HepG2 (cell line): ENCODE results near the gene DYNC2I2. TPM values are rescaled to one million over a fixed set of nuclear protein-coding genes. Genes with fewer than 3 reads are reported as not detected.

Source experiments
- HNF1B ChIP-seq: sonication (generic); formaldehyde crosslinking; IDR thresholded peaks from 2 replicates; pipeline ENCODE4 v1.5.1; 2020; ENCODE audit warnings: mild to moderate bottlenecking, moderate library complexity, missing genetic modification reagents
- KDM6A ChIP-seq: IDR thresholded peaks from 2 replicates; pipeline ENCODE4 v1.6.1; 2016; ENCODE audit warnings: low read depth
- SOX13 ChIP-seq, 3 experiments: fragments of 450-650 bp in 1 of 3; sonication (generic) in 1 of 3; formaldehyde crosslinking in 1 of 3; IDR thresholded peaks in 2 of 3; conservative IDR thresholded peaks in 1 of 3; 2 replicates each; pipeline versions ENCODE4 v1.5.0 to v1.6.1; 2016 to 2020; ENCODE audit warnings: antibody characterized with exemption in 1 of 3, mild to moderate bottlenecking in 1 of 3, missing compliant biosample characterization in 1 of 3, missing genetic modification reagents in 1 of 3, moderate library complexity in 1 of 3
- TARDBP ChIP-seq: sonication (generic); formaldehyde crosslinking; IDR thresholded peaks from 2 replicates; pipeline ENCODE4 v1.8.0; 2022; ENCODE audit warnings: mild to moderate bottlenecking, missing genetic modification reagents
- ZNF430 ChIP-seq: sonication (generic); formaldehyde crosslinking; IDR thresholded peaks from 2 replicates; pipeline ENCODE4 v1.9.0; 2021; ENCODE audit warnings: mild to moderate bottlenecking, missing genetic modification reagents
- polyA plus RNA-seq, 8 experiments: library from polyadenylated mRNA; depleted of rRNA in 3 of 8; stranded (reverse) in 7 of 8; unstranded in 1 of 8; fragments of >200 nt; fragmentation: Illumina TruSeq in 4 of 8; extraction: Trizol in 4 of 8; gene quantifications; 2 replicates each; pipeline versions ENCODE4 v1.2.1 to v1.2.3, GENCODE V29; 2011 to 2016; ENCODE audit warnings: low read depth in 4 of 8, missing spikeins in 1 of 8, mixed read lengths in 1 of 8; ENCODE audit not compliant: insufficient read depth in 1 of 8
- total RNA-seq, 5 experiments: library from RNA; depleted of rRNA; stranded (reverse); fragments of >200 nt; fragmentation: Illumina TruSeq; extraction: Trizol; gene quantifications; 2 replicates each; pipeline ENCODE4 v1.2.3, GENCODE V29; 2016; ENCODE audit warnings: low read depth in 1 of 5
- TF ChIP-seq, protein P1 (sequence below): sonication (generic); formaldehyde crosslinking; IDR thresholded peaks from 2 replicates; pipeline ENCODE4 v1.5.1; 2020; ENCODE audit warnings: mild to moderate bottlenecking, missing genetic modification reagents, borderline replicate concordance

DYNC2I2 gene
- total and polyA plus RNA-seq, 2 of the 13 experiments (the other 11 are each of a cell fraction or from before 2014, with no cell fraction given), result 13.7 to 40.2 TPM

DNA sequence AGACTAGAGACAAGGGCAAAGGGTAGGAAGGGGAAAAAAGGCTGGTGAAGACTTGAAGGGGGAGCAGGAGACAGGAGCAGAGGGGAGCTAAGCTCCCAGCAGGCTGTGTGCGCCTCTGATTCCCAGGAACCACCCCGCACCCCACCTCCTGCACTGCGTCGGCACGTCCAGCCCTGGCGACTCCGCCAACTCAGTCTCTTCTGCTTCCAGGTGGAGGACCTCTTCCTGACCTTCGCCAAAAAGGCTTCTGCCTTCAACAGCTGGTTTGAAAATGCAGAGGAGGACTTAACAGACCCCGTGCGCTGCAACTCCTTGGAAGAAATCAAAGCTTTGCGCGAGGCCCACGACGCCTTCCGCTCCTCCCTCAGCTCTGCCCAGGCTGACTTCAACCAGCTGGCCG, 30.5 kb downstream of the DYNC2I2 start (continued):
- no peak for TF ChIP-seq HNF1B (CRISPR knock-in tag)
- TF ChIP-seq SOX13 (IDR thresholded peaks at IDR 0.05), result no peak
- no peak for TF ChIP-seq SOX13 (CRISPR knock-in tag; conservative IDR thresholded peaks at IDR 0.05 in 1 of 2, IDR thresholded peaks at IDR 0.05 in 1 of 2)
- TF ChIP-seq, protein P1, sequence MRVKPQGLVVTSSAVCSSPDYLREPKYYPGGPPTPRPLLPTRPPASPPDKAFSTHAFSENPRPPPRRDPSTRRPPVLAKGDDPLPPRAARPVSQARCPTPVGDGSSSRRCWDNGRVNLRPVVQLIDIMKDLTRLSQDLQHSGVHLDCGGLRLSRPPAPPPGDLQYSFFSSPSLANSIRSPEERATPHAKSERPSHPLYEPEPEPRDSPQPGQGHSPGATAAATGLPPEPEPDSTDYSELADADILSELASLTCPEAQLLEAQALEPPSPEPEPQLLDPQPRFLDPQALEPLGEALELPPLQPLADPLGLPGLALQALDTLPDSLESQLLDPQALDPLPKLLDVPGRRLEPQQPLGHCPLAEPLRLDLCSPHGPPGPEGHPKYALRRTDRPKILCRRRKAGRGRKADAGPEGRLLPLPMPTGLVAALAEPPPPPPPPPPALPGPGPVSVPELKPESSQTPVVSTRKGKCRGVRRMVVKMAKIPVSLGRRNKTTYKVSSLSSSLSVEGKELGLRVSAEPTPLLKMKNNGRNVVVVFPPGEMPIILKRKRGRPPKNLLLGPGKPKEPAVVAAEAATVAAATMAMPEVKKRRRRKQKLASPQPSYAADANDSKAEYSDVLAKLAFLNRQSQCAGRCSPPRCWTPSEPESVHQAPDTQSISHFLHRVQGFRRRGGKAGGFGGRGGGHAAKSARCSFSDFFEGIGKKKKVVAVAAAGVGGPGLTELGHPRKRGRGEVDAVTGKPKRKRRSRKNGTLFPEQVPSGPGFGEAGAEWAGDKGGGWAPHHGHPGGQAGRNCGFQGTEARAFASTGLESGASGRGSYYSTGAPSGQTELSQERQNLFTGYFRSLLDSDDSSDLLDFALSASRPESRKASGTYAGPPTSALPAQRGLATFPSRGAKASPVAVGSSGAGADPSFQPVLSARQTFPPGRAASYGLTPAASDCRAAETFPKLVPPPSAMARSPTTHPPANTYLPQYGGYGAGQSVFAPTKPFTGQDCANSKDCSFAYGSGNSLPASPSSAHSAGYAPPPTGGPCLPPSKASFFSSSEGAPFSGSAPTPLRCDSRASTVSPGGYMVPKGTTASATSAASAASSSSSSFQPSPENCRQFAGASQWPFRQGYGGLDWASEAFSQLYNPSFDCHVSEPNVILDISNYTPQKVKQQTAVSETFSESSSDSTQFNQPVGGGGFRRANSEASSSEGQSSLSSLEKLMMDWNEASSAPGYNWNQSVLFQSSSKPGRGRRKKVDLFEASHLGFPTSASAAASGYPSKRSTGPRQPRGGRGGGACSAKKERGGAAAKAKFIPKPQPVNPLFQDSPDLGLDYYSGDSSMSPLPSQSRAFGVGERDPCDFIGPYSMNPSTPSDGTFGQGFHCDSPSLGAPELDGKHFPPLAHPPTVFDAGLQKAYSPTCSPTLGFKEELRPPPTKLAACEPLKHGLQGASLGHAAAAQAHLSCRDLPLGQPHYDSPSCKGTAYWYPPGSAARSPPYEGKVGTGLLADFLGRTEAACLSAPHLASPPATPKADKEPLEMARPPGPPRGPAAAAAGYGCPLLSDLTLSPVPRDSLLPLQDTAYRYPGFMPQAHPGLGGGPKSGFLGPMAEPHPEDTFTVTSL (CRISPR knock-in tag), result no peak
- no peak for TF ChIP-seq KDM6A (CRISPR knock-in tag)
- TF ChIP-seq TARDBP (CRISPR knock-in tag), result no peak
- TF ChIP-seq ZNF430, result no peak
